IPS-11a (cell line): ENCODE data around the gene CTH.
"Not testable (repeated sequence)": the region's sequence is repeated elsewhere in the genome, so short reads cannot be mapped to it uniquely, and the experiment has no call there.

ENCODE experiments used
- H3K4me3 ChIP-seq: one replicate; pipeline ENCODE4 v1.5.1; 2013; ENCODE audit warnings: low read depth, low read length, control low read depth

CTH gene

DNA sequence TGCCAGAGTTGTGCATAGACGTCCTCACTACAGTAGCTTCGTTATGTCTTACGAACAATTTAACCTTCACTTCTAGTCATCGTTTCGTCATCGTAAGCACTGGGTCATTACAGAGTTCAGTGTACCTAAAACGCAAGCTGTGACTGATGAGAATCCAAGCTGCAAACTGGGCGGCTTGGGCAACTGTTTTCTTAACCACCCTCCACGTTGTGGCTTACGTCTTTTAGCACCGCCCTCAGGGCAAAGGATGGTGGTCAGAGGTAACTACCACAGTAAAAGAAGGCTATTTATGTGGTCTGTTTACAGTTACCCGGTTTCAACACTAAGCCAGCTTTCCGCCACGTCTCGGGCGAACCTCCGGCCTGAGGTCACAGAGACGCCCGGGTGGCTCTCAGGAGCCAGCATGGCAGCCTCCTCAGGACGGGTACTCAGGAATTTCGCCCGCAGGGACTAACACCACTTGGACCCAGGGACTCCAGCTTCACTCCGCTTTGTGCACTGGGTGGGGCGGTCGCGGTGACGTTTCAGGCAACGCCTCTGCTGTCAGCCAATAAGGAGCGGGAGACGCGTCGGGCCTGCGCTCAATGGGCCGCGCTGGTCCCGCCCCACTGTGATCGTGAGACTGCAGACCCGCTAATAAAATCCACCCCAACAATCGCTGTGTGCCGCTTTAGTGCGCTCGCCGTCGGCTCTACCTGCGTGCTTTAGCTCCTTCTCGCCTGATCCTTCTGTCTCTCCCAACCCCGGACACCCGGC, at the start of gene CTH:
TSS of gene CTH (plus strand) at position 665 of the 756 bp plus-strand sequence. CDS start 148 bp downstream, outside the sequence.
- H3K4me3 ChIP-seq = peak within 1 kb of the TSS; percentile 96

DNA sequence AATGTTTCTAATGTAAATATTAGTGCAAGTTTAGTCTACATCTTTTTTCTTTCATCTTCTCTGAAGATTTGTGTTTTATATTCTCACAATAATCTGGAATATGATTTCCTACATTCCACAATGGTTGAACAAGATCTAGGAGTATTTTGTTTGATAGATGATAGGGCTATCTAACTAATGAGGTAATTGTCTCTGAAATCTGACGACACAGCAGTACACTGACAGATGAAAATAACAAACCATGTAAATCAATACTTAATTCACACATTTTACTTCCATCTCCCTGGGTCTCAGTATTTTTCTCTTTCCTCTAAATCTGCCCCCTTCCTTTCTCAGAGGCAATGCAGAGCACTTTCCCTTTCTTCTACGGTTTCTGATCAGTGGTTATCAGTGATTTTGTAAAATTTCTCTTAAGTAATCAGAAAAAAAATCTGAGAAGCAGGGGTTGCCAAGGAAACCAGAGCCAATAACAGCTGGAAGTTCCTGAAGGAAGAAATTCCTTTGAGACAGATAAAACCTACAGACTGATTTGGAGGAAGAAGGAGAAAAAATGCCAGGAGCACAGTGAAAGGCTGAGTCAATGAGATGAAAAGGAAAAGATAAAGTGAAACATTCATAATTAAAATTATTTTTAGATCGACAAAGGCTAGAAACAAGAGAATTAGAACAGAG, 49.2 kb upstream of the CTH start:
- H3K4me3 ChIP-seq = no peak overlapping the region

DNA sequence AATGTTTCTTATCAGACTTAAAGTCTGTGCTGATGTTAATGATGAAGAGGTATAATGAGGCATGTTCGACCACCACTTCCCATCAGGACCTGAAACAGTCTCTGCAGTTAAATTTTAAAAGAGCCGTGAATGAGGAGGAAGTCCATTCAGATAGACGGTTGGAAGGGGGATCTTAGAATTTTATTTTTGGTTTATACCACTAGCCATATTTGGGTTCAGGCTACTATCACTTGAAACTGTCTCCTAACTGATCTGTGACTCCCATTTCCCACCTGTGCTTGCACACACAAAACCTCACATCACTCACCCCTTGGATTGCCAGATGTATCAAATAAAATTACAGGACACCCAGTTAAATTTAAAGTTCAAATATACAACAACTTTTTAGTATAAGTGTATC, 46.6 kb upstream of the CTH start:
- no peak overlapping the region for H3K4me3 ChIP-seq

DNA sequence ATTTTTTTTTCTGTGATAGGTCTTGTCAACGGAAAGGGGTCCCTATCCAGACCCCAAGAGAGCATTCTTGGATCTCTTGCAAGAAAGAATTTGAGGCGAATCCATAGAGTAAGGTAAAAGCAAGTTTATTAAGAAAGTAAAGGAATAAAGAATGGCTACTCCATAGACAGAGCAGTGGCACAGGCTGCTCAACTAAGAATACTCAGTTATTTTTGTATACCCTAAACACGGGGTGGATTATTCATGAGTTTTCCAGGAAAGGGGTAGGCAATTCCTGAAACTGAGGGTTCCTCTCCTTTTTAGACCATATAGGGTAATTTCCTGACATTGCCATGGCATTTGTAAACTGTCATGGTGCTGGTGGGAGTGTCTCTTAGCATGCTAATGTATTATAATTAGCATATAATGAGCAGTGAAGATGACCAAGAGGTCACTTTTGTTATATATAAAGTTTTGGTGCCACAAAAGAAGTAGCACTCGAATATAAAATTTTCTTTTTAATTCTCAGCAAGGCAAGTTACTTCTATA, 44.6 kb upstream of the CTH start:
- H3K4me3 ChIP-seq = not testable (repeated sequence)

DNA sequence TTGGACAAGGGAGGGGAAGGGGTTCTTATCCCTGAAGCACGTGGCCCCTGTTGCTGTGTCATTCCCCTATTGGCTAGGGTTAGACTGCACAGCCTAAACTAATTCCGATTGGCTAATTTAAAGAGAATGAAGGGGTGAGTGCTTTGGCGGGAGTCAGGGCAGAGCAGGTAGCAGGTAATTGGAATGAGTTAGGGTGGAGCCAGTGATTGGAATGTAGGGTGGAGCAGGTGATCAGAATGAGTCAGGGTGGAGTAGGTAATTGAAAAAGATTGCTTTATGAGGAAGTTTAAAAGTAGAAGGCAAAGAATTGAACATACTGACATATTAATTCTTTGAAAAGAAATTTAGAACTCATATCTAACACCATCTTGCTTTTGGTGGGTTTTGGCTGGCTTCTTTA, 44.1 kb upstream of the CTH start:
- not testable (repeated sequence) for H3K4me3 ChIP-seq

DNA sequence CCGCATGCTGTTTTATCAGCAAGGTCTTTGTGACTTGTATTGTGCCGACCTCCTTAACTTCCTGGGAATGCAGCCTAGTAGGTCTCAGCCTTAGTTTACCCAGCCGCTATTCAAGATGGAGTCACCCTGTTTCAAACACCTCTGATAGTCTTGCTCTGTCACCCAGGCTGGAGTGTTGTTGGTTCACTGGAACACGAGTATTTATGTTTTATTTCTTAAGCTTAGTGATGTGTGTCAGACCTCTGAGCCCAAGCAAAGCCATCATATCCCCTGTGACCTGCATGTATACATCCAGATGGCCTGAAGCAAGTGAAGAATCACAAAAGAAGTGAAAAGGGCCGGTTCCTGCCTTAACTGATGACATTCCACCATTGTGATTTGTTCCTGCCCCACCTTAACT, 43.7 kb upstream of the CTH start:
- H3K4me3 ChIP-seq = not testable (repeated sequence)

DNA sequence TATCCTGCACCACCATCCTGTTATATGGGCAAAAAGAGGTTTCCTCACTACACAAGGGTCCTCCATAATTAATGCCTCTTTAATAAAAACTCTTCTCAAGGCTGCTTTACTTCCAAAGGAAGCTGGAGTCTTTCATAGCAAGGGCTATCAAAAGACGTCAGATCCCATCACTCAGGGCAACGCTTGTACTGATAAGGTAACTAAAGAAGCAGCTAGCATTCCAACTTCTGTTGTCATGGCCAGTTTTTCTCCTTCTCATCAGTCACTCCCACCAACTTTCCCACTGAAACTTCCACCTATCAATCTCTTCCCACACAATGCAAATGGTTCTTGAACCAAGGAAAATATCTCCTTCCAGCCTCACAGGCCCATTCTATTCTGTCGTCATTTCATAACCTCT, 39.5 kb upstream of the CTH start:
- not testable (repeated sequence) for H3K4me3 ChIP-seq

DNA sequence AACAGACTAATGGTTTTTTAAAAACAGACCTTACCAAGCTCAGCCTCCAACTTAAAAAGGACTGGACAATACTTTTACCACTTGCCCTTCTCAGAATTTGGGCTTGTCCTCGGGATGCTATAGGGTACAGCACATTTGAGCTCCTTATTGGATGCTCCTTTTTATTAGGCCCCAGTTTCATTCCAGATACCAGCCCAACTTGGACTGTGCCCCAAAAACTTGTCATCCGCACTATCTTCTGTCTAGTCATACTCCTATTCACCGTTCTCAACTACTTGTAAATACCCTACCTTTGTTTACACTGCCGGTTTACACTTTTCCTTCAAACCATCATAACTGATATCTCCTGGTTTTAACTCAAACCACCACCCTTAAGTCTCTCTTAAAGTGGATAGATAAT, 38.6 kb upstream of the CTH start:
- no peak overlapping the region for H3K4me3 ChIP-seq

DNA sequence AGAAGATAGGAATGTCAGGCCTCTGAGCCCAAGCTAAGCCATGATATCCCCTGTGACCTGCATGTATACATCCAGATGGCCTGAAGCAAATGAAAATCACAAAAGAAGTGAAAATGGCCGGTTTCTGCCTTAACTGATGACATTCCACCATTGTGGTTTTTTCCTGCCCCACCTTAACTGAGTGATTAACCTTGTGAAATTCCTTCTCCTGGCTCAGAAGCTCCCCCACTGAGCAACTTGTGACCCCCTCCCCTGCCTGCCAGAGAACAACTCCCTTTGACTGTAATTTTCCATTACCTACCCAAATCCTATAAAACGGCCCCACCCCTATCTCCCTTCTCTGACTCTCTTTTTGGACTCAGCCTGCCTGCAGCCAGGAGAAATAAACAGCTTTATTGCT, 37.5 kb upstream of the CTH start:
- not testable (repeated sequence) for H3K4me3 ChIP-seq

DNA sequence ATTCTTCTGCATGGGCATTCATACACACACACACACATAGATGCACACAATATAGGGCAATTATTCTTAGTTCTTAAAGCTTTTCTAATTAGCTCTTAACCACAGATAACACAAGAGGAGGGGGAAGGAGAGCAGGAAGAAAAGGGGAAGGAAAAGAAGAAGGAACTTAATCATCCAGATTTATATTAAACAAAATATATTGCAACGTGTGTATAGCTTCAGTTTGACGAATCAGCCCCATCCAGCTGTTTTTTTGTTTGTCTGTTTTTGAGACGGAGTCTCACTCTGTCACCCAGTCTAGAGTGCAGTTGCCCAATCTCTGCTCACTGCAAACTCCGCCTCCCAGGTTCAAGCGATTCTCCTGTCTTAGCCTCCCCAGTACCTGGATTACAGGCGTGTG, 34.9 kb upstream of the CTH start:
- no peak overlapping the region for H3K4me3 ChIP-seq

DNA sequence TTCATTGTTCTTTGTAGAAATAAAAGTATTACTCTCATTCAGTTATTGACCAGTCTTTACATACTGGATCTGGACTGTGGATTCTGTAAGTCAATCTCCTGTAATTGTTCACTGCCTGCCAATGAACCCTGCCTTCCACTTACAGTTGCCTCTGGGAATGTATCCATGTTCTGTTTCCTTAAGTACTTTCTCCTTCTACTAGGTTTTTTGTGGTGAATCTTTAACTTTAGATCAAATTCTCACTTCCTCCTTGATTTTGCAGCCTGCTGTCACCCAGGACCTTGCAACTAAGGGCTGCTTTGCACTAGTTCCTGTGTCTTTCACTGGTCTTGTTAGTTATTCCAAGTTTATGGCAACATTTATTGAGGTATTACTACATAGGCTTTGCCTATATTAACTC, 28.4 kb upstream of the CTH start:
- no peak overlapping the region for H3K4me3 ChIP-seq

DNA sequence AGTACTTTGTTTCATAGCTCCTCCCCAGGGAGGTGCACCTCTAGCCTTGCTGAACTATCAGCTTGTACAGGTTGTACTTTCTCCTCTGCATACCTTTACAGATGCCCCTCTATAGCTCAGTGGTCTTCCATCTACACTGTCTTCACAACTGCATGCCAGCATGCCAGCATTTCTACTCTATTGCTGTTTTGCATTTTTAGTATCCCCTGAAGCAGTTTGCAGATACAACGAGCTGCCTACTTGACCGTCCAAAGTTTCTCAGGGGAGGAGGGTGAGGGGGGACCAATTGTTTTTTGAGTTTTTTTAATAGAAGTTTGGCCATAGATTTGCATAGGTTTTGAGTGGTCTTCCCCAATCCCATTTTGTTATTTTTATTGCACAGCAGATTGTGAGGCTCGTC, 27.6 kb upstream of the CTH start:
- H3K4me3 ChIP-seq = no peak overlapping the region

DNA sequence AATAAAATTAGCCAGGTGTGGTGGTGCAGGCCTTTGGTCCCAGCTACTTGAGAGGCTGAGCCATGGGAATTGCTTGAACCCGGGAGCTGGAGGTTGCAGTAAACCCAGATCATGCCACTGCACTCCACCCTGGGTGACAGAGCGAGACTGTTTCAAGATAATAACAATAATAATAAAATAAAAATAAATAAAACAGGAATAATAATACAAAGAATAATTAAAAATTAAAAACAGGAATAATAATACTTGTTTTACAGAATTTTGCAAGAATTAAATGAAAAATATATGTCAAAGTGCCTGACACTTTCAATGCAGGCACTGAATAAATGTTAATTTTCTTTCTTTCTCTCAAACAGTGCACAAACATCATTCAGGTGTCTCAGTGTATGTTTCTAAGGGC, 26.5 kb upstream of the CTH start:
- no peak overlapping the region for H3K4me3 ChIP-seq

DNA sequence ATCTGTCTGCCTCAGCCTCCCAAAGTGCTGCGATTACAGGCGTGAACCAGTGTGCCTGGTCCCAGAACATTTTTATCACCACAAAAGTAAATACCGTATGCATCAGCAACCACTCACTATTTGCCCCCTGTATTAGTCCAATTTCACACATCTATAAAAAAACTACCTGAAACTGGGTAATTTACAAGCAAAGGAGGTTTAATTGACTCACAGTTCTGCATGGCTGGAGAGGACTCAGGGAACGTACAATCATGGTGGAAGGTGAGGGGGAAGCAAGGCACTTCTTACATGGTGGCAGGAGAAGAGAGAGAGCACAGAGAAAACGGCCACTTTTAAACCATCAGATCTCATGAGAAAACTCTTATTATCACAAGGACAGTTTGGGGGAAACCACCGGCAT, 25.6 kb upstream of the CTH start:
- H3K4me3 ChIP-seq = no peak overlapping the region

DNA sequence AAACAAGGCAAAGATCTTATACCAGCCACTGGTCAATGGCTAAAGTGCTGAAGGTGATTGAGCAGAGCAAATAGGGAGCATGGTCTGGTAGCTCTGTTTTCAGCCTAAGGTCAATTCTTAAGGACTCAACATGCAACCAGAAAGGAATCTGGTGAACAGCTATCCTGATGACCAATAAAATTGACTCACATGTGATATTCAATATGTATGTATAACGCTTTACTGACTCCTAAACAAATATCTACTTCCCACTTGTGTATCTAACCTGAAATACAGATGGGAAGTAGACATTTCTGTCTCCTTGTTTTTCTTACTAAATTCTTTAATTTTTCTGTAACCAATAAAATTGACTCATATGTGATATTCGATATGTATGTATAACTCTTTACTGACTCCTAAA, 24.9 kb upstream of the CTH start:
- H3K4me3 ChIP-seq = no peak overlapping the region

DNA sequence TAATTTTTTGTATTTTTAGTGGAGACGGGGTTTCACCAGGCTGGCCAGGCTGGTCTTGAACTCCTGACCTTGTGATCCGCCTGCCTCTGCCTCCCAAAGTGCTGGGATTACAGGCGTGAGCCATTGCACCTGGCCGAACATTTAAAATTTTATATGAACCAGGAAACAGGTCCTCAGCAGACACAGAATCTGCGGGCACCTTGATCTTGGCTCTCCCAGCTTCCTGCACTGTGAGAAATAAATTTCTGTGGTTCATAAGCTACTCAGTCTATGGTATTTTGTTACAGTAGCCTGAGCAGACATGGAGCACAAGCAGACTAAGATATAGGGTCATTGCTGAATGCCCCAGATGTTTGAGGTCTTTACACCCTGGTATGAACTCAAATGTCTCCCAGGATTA, 23.6 kb upstream of the CTH start:
- no peak overlapping the region for H3K4me3 ChIP-seq

DNA sequence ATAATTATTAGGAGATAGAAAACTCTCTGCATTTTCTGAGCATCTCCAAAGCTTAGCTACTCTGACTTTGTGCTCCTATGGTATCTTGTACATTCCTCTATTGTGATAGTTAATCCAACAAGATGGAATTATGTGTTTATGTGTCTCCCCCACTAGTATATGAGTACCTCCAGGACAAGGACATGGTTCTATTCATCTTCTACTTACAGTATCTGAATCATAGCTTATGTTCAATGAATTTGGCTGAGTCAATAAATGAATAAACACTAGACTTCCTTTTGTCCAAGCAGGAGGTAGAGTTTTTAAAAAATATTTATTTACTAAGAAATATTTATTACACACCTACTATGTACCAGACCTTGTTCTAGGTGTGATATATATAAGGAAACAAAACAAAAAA, 18.4 kb upstream of the CTH start:
- no peak overlapping the region for H3K4me3 ChIP-seq

DNA sequence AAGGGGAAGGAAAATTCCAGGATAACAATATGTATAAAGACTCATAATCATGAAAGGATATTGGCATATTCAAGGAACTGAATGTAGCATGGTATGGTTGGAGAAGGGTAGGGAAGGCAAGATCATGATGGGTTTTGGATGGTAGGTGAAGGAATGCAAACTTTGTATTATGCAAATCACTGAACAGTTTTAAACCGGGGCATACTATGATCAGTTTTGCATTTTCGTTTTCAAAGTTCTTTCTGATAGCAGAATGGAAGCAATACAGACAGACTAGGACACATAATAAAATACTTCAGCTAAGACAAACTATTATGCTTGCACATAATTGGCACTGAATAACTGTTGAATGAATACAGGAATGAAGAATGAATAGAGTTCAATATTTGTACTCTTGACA, 14.5 kb upstream of the CTH start:
- no peak overlapping the region for H3K4me3 ChIP-seq

DNA sequence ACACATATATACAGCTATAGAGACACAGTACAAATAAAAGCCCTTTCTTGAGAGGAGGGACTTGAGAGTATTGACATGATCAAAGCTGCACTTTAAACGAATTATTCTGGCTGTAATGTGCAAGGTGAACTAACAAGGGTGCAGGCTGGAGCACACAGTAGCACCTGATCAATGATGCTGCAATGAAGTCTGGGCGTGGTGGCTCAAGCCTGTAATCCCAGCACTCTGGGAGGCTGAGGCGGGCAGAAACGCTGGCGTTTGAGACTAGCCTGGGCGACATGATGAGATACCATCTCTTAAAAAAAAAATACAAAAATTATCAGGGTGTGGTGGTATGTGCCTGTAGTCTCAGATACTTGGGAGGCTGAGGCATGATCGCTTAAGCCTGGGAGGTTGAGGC, 14.1 kb upstream of the CTH start:
- no peak overlapping the region for H3K4me3 ChIP-seq

DNA sequence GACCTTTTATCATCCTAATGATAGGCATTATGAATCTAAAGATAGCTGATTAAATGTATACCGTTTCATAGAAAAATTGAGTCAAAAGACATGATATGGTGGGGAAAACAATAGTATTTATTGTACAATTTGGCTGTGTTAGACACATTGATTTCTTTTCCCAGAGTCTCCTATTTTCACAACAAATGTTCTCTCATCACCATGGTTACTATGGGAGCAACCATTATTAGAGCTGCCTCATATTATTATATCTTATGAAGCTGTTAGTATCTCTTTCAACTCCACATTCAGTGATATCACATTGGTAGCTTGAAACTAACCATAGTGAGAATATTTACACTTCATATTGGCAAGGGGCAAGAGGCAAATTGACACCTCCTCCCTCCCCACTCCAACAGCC, 10.7 kb upstream of the CTH start:
- H3K4me3 ChIP-seq = no peak overlapping the region

DNA sequence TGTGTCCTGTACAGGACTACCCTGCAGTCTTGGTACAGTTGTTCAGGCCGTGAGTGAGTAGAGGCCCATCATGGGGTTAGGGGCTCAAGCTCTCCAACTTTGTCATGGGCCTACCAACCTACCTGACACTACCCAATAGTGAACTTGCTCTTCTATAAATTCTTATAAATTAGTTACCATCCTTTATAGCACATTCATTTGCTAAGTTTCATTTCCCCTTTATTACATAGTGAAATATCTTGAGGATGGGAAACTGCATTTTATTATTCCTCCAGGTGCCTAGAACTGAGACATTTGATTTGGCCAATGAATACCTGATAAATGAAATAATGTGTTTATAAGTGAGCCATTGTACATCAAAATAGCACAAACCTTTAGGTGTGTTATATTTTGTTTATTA, 9.1 kb upstream of the CTH start:
- no peak overlapping the region for H3K4me3 ChIP-seq

DNA sequence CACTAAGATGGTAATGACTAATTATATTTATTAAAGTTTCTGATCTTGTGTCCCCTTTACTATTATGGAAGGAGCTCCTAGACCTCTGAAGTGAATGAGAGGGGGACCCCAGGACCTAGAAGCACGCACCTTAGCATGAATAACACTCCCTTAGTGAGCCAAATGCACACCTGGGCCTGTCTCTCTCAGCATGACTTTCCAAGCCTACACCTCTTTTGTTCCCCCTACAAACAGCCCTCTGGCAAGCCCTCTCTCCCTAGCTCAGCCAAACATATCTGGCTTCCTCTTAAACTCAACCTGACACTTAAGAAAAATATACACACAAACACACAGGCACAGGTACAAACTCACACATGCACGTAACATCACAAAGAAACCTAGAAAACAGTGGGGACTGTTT, 7.3 kb upstream of the CTH start:
- no peak overlapping the region for H3K4me3 ChIP-seq
